SK-N-MC (cell line): Measurements from ENCODE around the gene FAXDC2.

ENCODE experiments used
- EZH2 ChIP-seq: fragments of 200-600 bp; sonication (generic); IDR thresholded peaks from one replicate; pipeline ENCODE4 v1.6.1; 2017; ENCODE audit warnings: antibody characterized with exemption
- POLR2AphosphoS5 ChIP-seq: IDR thresholded peaks from 2 replicates; pipeline ENCODE4 v1.6.1; 2012; ENCODE audit warnings: mild to moderate bottlenecking, low read depth, low read length, borderline replicate concordance

DNA sequence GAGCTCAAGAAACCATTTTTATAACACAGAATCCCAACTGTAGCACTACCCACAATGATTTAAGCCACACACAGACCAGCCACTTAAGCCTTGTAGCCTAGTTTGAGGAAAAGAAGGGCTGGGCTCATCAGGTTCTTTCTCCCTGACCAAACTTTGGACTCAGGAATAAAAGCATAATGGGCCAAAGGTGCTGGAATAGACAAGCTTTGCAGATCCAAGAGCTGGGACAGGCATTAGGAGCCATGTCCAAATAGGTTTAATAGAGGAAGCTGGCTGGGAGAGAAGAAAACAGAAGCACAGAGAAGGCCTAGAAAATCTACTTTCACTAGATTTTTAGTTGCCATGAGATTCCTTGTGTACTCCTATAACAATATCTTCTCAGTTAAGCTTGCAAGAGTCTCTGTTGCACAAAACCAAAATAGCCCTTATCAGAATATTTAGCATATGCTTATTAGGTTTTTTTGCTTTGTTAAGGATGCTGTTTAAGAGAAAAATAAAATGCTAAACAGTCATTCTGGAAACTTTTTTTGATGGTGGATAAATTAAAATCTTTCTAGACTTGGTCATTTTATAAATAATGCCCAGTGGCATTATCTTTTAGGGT, 46.3 kb upstream of the FAXDC2 start:
- TF ChIP-seq EZH2 (no peak), POLR2AphosphoS5 (no peak)
